GM12874 (cell line): ENCODE measurements around the gene GOLGA8M.
"Not testable (repeated sequence)": the region's sequence is repeated elsewhere in the genome, so short reads cannot be mapped to it uniquely, and the experiment has no call there.

Source experiments
- CTCF ChIP-seq: IDR thresholded peaks from 2 replicates; pipeline ENCODE4 v1.5.1; 2011; ENCODE audit warnings: low read depth, mild to moderate bottlenecking, control low read depth, low read length, moderate library complexity; ENCODE audit not compliant: insufficient read depth

Gene GOLGA8M, protein sequence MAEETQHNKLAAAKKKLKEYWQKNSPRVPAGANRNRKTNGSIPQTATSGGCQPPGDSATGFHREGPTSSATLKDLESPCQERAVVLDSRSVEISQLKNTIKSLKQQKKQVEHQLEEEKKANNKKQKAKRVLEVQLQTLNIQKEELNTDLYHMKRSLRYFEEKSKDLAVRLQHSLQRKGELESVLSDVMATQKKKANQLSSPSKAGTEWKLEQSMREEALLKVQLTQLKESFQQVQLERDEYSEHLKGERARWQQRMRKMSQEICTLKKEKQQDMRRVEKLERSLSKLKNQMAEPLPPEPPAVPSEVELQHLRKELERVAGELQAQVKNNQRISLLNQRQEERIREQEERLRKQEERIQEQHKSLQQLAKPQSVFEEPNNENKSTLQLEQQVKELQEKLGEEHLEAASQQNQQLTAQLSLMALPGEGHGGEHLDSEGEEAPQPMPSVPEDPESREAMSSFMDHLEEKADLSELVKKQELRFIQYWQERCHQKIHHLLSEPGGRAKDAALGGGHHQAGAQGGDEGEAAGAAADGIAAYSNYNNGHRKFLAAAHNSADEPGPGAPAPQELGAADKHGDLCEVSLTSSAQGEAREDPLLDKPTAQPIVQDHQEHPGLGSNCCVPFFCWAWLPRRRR

GRCh38 chr15:28712270-28712669 lies at the start of gene GOLGA8M:
Gene GOLGA8M, minus strand, starts transcription at chr15:28712421. Its CDS starts 98 bp downstream, at chr15:28712323.
- not testable (repeated sequence) for TF ChIP-seq CTCF

GRCh38 chr15:28728061-28728460 lies 15.8 kb upstream of the GOLGA8M start:
- TF ChIP-seq CTCF, result 0 out of 2 replicates have a peak, but pooled peaks have one; percentile 9

GRCh38 chr15:28726102-28726501 lies 13.9 kb upstream of the GOLGA8M start:
- no peak for TF ChIP-seq CTCF

DNA sequence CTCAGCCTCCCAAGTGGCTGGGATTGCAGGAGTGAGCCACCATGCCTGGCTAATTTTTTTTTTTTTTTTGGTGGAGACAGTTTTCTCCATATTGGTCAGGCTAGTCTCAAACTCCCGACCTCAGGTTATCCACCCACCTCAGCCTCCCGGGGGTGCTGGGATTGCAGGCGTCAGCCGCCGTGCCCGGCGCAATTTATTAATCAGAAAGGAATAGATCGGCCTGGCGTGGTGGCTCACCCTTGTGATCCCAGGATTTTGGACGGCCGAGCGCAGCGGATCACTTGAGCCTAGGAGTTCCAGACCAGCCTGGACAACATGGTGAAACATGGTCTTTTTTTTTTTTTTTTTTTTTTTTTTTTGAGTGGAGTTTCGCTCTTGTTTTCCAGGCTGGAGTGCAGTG lies 13.3 kb upstream of the GOLGA8M start:
- no peak for TF ChIP-seq CTCF
